Lower leg skin (tissue), 3 donors: ENCODE measurements around the gene EGFLAM.

Experiments used
- POLR2A ChIP-seq, 2 donors: fragments of 450-650 bp; IDR thresholded peaks; one replicate each; pipeline ENCODE4 v1.6.1; 2016 to 2017; ENCODE audit warnings: antibody characterized with exemption in 2 of 2, mild to moderate bottlenecking in 1 of 2, moderate library complexity in 1 of 2
- TF ChIP-seq, protein P1 (sequence below), 3 donors: fragments of 450-650 bp; IDR thresholded peaks; one replicate each; pipeline ENCODE4 v1.5.1; 2016; ENCODE audit warnings: antibody characterized with exemption in 3 of 3, mild to moderate bottlenecking in 3 of 3, moderate library complexity in 2 of 3

DNA sequence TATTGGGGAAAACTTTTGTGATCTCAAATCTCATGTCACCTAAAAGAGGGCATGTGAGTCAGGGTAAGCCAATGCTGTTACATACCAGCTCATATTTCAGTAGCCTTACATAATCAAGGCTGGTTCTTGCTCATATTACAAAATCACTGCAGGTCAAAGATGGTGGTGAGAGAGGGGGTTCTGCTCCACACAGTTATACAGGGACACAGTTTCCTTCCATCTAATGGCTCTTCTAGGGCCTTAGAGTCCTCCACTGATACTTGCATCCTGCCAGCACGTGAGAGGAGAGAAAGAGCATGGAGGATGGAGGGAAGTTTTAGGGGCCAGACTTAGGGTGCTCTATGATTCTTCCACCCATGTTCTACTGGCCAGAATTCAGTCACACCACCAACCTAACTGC is 168.1 kb downstream of the EGFLAM start:
- TF ChIP-seq, protein P1, sequence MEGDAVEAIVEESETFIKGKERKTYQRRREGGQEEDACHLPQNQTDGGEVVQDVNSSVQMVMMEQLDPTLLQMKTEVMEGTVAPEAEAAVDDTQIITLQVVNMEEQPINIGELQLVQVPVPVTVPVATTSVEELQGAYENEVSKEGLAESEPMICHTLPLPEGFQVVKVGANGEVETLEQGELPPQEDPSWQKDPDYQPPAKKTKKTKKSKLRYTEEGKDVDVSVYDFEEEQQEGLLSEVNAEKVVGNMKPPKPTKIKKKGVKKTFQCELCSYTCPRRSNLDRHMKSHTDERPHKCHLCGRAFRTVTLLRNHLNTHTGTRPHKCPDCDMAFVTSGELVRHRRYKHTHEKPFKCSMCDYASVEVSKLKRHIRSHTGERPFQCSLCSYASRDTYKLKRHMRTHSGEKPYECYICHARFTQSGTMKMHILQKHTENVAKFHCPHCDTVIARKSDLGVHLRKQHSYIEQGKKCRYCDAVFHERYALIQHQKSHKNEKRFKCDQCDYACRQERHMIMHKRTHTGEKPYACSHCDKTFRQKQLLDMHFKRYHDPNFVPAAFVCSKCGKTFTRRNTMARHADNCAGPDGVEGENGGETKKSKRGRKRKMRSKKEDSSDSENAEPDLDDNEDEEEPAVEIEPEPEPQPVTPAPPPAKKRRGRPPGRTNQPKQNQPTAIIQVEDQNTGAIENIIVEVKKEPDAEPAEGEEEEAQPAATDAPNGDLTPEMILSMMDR (IDR thresholded peaks at IDR 0.05), result no peak
- TF ChIP-seq POLR2A (IDR thresholded peaks at IDR 0.05), result no peak
